K562 (cell line): ENCODE data around the gene SIRT3. TPM values are rescaled to one million over a fixed set of nuclear protein-coding genes. Genes with fewer than 3 reads are reported as not detected.

Experiments used
- ARHGAP35 ChIP-seq: fragments of 450-650 bp; IDR thresholded peaks from 2 replicates; pipeline ENCODE4 v1.6.1; 2018; ENCODE audit not compliant: partially characterized antibody
- CTCFL ChIP-seq: IDR thresholded peaks from 2 replicates; pipeline ENCODE4 v1.6.1; 2011; ENCODE audit warnings: borderline replicate concordance, low read depth, mild to moderate bottlenecking, moderate library complexity, low read length; ENCODE audit not compliant: insufficient read depth, poor library complexity, severe bottlenecking
- HDGF ChIP-seq: fragments of 450-650 bp; IDR thresholded peaks from 2 replicates; pipeline ENCODE4 v1.6.1; 2016
- HSF4 ChIP-seq: fragments of 250-450 bp; sonication (Bioruptor Pico); IDR thresholded peaks from 2 replicates; pipeline ENCODE4 v2.1.2; 2022; ENCODE audit warnings: mild to moderate bottlenecking, moderate library complexity, borderline replicate concordance
- MEF2A ChIP-seq: IDR thresholded peaks from 2 replicates; pipeline ENCODE4 v1.6.1; 2011; ENCODE audit warnings: low read depth, mild to moderate bottlenecking, low read length, moderate library complexity; ENCODE audit not compliant: control insufficient read depth
- PHF20 ChIP-seq: fragments of 450-650 bp; IDR thresholded peaks from 2 replicates; pipeline ENCODE4 v1.6.1; 2018; ENCODE audit not compliant: partially characterized antibody
- REST ChIP-seq, 2 experiments: fragments of 450-650 bp; formaldehyde crosslinking in 1 of 2; IDR thresholded peaks; 2 replicates each; pipeline versions ENCODE4 v1.4.0 to v1.6.1; 2014 to 2020; ENCODE audit warnings: mild to moderate bottlenecking in 2 of 2, borderline replicate concordance in 1 of 2, low read depth in 1 of 2
- SRF ChIP-seq, 2 experiments: fragments of 250-450, 450-650 bp in 1 of 2; sonication (Bioruptor Pico) in 1 of 2; sonication (generic) in 1 of 2; formaldehyde crosslinking; IDR thresholded peaks; 2 replicates each; pipeline versions ENCODE4 v1.5.0 to v1.5.1; 2020 to 2022; ENCODE audit warnings: mild to moderate bottlenecking in 1 of 2, missing genetic modification reagents in 1 of 2
- SRSF7 ChIP-seq: fragments of 200-400 bp; formaldehyde crosslinking; optimal IDR thresholded peaks from 2 replicates; pipeline ENCODE3; 2017; ENCODE audit warnings: mild to moderate bottlenecking, low read depth, low read length
- ZC3H8 ChIP-seq: fragments of 450-650 bp; IDR thresholded peaks from 2 replicates; pipeline ENCODE4 v1.6.1; 2017
- ZNF41 ChIP-seq: fragments of 250-450 bp; sonication (Bioruptor Pico); conservative IDR thresholded peaks from 2 replicates; pipeline ENCODE4 v1.4.0; 2020; ENCODE audit warnings: mild to moderate bottlenecking
- ZNF592 ChIP-seq: fragments of 450-650 bp; IDR thresholded peaks from 2 replicates; pipeline ENCODE4 v1.6.1; 2017; ENCODE audit warnings: antibody characterized with exemption, mild to moderate bottlenecking
- ZNF79 ChIP-seq: fragments of 250-450 bp; sonication (Bioruptor Pico); IDR thresholded peaks from 2 replicates; pipeline ENCODE4 v1.4.0; 2020; ENCODE audit warnings: low read depth, mild to moderate bottlenecking, moderate library complexity
- polyA plus RNA-seq, 8 experiments: library from polyadenylated mRNA; depleted of rRNA in 4 of 8; stranded (reverse) in 5 of 8; unstranded in 3 of 8; fragments of >200 nt; fragmentation: Nextera tagmentation in 2 of 8; fragmentation: Illumina TruSeq in 1 of 8; extraction: Ambion mirVana in 2 of 8; extraction: Trizol in 1 of 8; gene quantifications; 2 replicates each; pipeline versions ENCODE4 v1.2.1 to v1.2.3, GENCODE V29; 2011 to 2014; ENCODE audit warnings: inconsistent platforms in 1 of 8, missing spikeins in 1 of 8
- total RNA-seq, 7 experiments: library from RNA; depleted of rRNA in 6 of 7; stranded (reverse); fragments of >200 nt in 6 of 7; fragmentation: Illumina TruSeq in 2 of 7; extraction: Trizol in 2 of 7; gene quantifications; 2 replicates each; pipeline versions ENCODE4 v1.2.1 to v1.2.3, GENCODE V29; 2011 to 2021; ENCODE audit warnings: low replicate concordance in 1 of 7

SIRT3 gene
- total and polyA plus RNA-seq, 9 of the 15 experiments (the other 6 are each of a cell fraction or from before 2014, with no cell fraction given) = 1.9 to 27.5 (median 14.5) TPM

GRCh38 chr11:207208-207862 lies 28.8 kb downstream of the SIRT3 start, which contains the start of the genes BET1L and RIC8A (continued):
- TF ChIP-seq REST (IDR thresholded peaks at IDR 0.05; ENCODE audit: borderline replicate concordance) = no peak
- TF ChIP-seq REST (CRISPR knock-in tag; IDR thresholded peaks at IDR 0.05; ENCODE audit: low read depth) = no peak
- TF ChIP-seq SRSF7 = no peak
- TF ChIP-seq ARHGAP35 = no peak
- TF ChIP-seq MEF2A = no peak
- peak in 1 of 2 experiments; percentile 73; a peak in 1 of 4 replicates for TF ChIP-seq SRF (CRISPR knock-in tag; IDR thresholded peaks at IDR 0.05)
- peak; percentile 74 for TF ChIP-seq PHF20
- TF ChIP-seq HDGF = no peak
- TF ChIP-seq ZNF79 (CRISPR knock-in tag) = no peak
- no peak for TF ChIP-seq CTCFL
- no peak for TF ChIP-seq ZNF41 (CRISPR knock-in tag)
- TF ChIP-seq ZNF592 = no peak
- no peak for TF ChIP-seq ZC3H8
- TF ChIP-seq HSF4 = no peak
